SK-N-SH treated with all-trans-retinoic acid at 6 μM for 48 hours (cell line): ENCODE results near the gene MFN2.
"Not testable (repeated sequence)": the region's sequence is repeated elsewhere in the genome, so short reads cannot be mapped to it uniquely, and the experiment has no call there.

ENCODE experiments used
- ATAC-seq: fragments of 200-7000 bp; cut with Tn5 transposase; 3 replicates; pipeline ENCODE4 v1.9.1; 2020; ENCODE audit warnings: mild to moderate bottlenecking, moderate library complexity
- BACH2 ChIP-seq: fragments of 250-450 bp; sonication (Bioruptor Pico); IDR thresholded peaks from 2 replicates; pipeline ENCODE4 v1.9.0; 2021; ENCODE audit warnings: mild to moderate bottlenecking, borderline replicate concordance
- CSDC2 ChIP-seq: fragments of 250-450 bp; sonication (Bioruptor Pico); IDR thresholded peaks from 2 replicates; pipeline ENCODE4 v1.5.0; 2020; ENCODE audit warnings: mild to moderate bottlenecking, moderate library complexity
- ESRRG ChIP-seq: fragments of 250-450 bp; sonication (Bioruptor Pico); IDR thresholded peaks from 2 replicates; pipeline ENCODE4 v1.6.1; 2021; ENCODE audit warnings: mild to moderate bottlenecking
- GLIS3 ChIP-seq: fragments of 250-450 bp; sonication (Bioruptor Pico); IDR thresholded peaks from 2 replicates; pipeline ENCODE4 v1.5.0; 2020; ENCODE audit warnings: mild to moderate bottlenecking, moderate library complexity
- ISL1 ChIP-seq: fragments of 250-450 bp; sonication (Bioruptor Pico); IDR thresholded peaks from 2 replicates; pipeline ENCODE4 v2.1.2; 2022; ENCODE audit warnings: mild to moderate bottlenecking, moderate library complexity
- OSR1 ChIP-seq: fragments of 250-450 bp; sonication (Bioruptor Pico); IDR thresholded peaks from 2 replicates; pipeline ENCODE4 v1.8.0; 2022; ENCODE audit warnings: moderate library complexity, mild to moderate bottlenecking, inconsistent platforms
- PPARA ChIP-seq: fragments of 250-450 bp; sonication (Bioruptor Pico); IDR thresholded peaks from 2 replicates; pipeline ENCODE4 v1.5.0; 2020; ENCODE audit warnings: mild to moderate bottlenecking, borderline replicate concordance
- RARB ChIP-seq: fragments of 250-450 bp; sonication (Bioruptor Pico); IDR thresholded peaks from 2 replicates; pipeline ENCODE4 v1.8.0; 2021; ENCODE audit warnings: mild to moderate bottlenecking, moderate library complexity
- SNAI2 ChIP-seq: fragments of 250-450 bp; sonication (Bioruptor Pico); IDR thresholded peaks from 2 replicates; pipeline ENCODE4 v1.5.0; 2020; ENCODE audit warnings: mild to moderate bottlenecking, moderate library complexity
- TCF4 ChIP-seq: fragments of 250-450 bp; sonication (Bioruptor Pico); IDR thresholded peaks from 2 replicates; pipeline ENCODE4 v1.8.0; 2021; ENCODE audit warnings: mild to moderate bottlenecking, moderate library complexity, borderline replicate concordance
- TOX ChIP-seq: fragments of 250-450 bp; sonication (Bioruptor Pico); IDR thresholded peaks from 2 replicates; pipeline ENCODE4 v1.8.0; 2021; ENCODE audit warnings: mild to moderate bottlenecking, moderate library complexity, borderline replicate concordance
- ZFP3 ChIP-seq: fragments of 250-450 bp; sonication (Bioruptor Pico); IDR thresholded peaks from 2 replicates; pipeline ENCODE4 v1.5.0; 2020; ENCODE audit warnings: mild to moderate bottlenecking, moderate library complexity
- ZFP30 ChIP-seq: fragments of 450-650 bp; formaldehyde crosslinking; IDR thresholded peaks from 2 replicates; pipeline ENCODE4 v1.5.0; 2022; ENCODE audit warnings: mild to moderate bottlenecking, moderate library complexity
- ZNF565 ChIP-seq: fragments of 450-650 bp; formaldehyde crosslinking; conservative IDR thresholded peaks from 2 replicates; pipeline ENCODE4 v1.5.0; 2020; ENCODE audit warnings: low read depth, mild to moderate bottlenecking, moderate library complexity
- ZNF70 ChIP-seq: fragments of 450-650 bp; formaldehyde crosslinking; IDR thresholded peaks from 2 replicates; pipeline ENCODE4 v1.5.0; 2020; ENCODE audit warnings: mild to moderate bottlenecking, moderate library complexity
- ZNF8 ChIP-seq: fragments of 450-650 bp; formaldehyde crosslinking; IDR thresholded peaks from 2 replicates; pipeline ENCODE4 v1.5.0; 2020; ENCODE audit warnings: mild to moderate bottlenecking, moderate library complexity
- TF ChIP-seq, protein P1 (sequence below): fragments of 250-450 bp; sonication (Bioruptor Pico); IDR thresholded peaks from 2 replicates; pipeline ENCODE4 v1.5.0; 2020; ENCODE audit warnings: mild to moderate bottlenecking, moderate library complexity
- TF ChIP-seq, protein P2 (sequence below): fragments of 250-450 bp; sonication (Bioruptor Pico); IDR thresholded peaks from 2 replicates; pipeline ENCODE4 v1.8.0; 2021; ENCODE audit warnings: low read depth, mild to moderate bottlenecking, moderate library complexity, borderline replicate concordance
- TF ChIP-seq, protein P3 (sequence below): fragments of 250-450 bp; sonication (Bioruptor Pico); IDR thresholded peaks from 2 replicates; pipeline ENCODE4 v1.5.1; 2020; ENCODE audit warnings: low read depth, mild to moderate bottlenecking, moderate library complexity
- TF ChIP-seq, protein P4 (sequence below): fragments of 250-450 bp; sonication (Bioruptor Pico); IDR thresholded peaks from 2 replicates; pipeline ENCODE4 v1.8.0; 2020; ENCODE audit warnings: mild to moderate bottlenecking, moderate library complexity, borderline replicate concordance
- TF ChIP-seq, protein P5 (sequence below): fragments of 250-450 bp; sonication (Bioruptor Pico); IDR thresholded peaks from 2 replicates; pipeline ENCODE4 v1.5.1; 2021; ENCODE audit warnings: mild to moderate bottlenecking, moderate library complexity

The MFN2 gene

DNA sequence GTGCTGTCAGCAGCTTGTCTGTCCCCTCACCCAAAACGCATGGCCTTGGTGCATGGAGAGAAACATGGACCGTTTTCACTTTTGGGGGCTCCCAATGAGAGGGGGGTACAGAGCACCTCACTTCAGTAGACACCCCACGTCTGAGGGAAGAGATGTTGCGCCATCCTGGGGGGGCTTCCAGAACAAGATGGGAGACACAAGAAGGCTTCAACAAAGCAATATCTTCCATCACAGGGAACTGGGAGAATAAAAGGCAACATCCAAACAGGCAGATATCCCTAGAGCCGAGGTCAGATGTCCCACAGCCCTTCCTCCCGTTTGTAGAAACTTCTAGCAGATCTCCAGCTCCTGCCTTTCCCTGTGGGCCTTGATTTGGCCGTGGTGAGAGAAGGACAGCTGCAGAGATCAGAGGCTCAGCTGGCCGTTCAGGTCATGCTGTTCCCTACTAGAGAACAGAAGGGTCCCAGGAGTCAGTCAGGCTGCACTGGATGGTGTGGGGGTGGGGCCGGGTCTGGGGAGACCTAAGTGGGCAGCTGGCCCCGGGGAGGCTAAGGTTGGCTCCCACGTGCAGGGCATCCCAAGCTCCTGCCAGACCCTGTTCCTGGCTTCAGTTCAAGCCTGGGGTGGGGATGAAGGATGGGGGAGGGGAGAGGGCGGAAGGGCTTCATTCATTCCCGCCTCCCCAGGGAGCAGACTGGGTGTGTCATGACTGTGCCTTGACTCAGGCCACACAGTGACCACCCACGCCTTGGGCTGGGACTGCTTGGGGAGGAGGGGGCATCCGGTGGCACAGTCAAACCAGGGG, 41.3 kb upstream of the MFN2 start (continued):
- TF ChIP-seq, protein P1, sequence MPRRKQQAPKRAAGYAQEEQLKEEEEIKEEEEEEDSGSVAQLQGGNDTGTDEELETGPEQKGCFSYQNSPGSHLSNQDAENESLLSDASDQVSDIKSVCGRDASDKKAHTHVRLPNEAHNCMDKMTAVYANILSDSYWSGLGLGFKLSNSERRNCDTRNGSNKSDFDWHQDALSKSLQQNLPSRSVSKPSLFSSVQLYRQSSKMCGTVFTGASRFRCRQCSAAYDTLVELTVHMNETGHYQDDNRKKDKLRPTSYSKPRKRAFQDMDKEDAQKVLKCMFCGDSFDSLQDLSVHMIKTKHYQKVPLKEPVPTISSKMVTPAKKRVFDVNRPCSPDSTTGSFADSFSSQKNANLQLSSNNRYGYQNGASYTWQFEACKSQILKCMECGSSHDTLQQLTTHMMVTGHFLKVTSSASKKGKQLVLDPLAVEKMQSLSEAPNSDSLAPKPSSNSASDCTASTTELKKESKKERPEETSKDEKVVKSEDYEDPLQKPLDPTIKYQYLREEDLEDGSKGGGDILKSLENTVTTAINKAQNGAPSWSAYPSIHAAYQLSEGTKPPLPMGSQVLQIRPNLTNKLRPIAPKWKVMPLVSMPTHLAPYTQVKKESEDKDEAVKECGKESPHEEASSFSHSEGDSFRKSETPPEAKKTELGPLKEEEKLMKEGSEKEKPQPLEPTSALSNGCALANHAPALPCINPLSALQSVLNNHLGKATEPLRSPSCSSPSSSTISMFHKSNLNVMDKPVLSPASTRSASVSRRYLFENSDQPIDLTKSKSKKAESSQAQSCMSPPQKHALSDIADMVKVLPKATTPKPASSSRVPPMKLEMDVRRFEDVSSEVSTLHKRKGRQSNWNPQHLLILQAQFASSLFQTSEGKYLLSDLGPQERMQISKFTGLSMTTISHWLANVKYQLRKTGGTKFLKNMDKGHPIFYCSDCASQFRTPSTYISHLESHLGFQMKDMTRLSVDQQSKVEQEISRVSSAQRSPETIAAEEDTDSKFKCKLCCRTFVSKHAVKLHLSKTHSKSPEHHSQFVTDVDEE = no peak
- no peak for TF ChIP-seq TOX

DNA sequence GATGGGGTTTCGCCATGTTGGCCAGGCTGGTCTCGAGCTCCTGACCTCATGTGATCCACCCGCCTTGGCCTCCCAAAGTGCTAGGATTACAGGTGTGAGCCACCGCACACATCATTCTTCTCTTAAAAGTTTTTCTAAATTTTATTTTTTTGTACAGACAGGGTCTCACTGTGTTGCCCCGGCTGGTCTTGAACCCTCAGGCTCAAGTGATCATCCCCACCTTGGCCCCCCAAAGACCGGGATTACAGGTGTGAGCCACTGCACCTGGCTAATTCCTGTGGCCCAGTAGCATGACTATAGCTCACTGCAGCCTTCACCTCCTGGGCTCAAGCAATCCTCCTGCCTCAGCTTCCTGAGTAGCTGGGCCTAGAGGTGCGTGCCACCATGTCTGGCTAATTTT, 40.5 kb upstream of the MFN2 start:
- ATAC-seq = not testable (repeated sequence)

DNA sequence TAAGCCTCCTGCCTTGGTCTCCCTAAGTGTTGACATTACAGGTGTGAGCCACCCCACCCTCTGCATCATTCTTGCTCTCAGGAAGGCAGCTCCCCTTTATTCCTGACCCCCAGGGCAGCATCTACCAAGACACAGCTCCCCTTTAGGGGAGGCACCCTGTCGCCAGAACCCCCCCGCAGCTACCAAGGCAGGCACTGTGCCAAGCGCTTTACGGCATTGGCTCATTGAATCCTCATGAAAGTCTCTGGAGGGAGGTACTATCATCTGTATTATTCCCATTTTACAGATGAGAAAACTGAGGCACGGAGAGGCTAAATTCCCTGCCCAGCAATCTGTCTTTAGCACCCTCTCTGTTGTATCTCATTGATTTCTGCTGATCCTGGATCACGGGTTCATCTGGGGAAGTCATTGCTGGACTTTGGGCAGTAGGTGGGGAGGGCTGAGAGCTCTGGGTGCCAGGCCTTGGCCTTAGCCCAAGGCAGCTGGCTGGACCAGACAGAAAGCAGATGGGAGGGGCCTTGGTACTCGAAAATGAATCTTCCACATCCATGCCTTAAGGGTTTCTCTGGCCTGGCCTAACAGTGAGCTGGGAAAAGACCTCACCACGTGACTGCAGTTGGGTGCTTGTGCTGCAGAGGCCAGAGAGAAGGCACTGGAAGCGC, 39.9 kb upstream of the MFN2 start:
- ATAC-seq = peak; percentile 43
- no peak for TF ChIP-seq BACH2 (CRISPR knock-in tag)
- TF ChIP-seq TCF4 (CRISPR knock-in tag) = peak; percentile 79; the same call in 1 of the 2 replicates

DNA sequence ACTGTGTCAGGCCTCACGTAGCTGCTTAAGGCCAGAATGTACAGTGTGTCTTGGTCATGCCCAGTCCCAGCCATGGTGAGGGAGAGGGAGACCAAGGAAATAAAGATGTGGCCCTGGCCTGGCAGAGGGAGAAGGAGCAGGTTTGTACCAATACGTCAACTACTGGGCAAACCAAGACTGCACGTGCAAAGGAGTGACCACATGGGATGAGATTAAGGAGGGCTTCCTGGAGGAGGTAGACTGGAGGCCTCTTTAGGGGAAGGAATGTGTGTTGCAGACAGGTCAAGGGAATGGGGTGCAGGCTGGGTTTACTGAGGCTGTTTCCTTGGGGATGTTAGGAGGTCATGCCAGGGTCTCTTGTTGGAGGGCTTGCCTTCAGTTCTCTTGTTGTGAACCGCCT, 38.0 kb upstream of the MFN2 start:
- TF ChIP-seq SNAI2 (CRISPR knock-in tag) (no peak), BACH2 (CRISPR knock-in tag) (no peak), ESRRG (CRISPR knock-in tag) (no peak)

DNA sequence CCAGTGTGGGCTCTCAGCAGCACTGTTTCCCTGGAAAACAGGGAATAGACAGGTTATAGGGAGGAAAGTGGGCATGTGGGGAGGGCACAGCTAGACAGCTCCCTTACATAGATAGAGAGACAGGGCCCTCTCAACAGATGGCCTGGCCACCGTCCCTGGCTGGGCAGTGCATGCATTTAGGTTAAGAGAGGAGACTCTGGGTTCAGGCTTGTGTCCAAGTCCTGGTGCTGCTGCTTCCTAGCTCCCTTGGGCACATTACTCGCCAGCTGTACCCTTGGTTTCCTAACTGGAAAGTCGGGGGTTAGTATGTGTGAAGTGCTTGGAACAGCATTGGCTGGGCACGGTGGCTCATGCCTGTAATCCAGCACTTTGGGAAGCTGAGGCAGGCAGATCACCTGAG, 36.6 kb upstream of the MFN2 start:
- ATAC-seq = peak; percentile 31; the same call in 2 of the 3 replicates
- TF ChIP-seq PPARA (CRISPR knock-in tag) (no peak), RARB (CRISPR knock-in tag) (no peak), TCF4 (CRISPR knock-in tag) (no peak), ISL1 (CRISPR knock-in tag) (no peak), OSR1 (CRISPR knock-in tag) (no peak), CSDC2 (no peak), ZNF8 (CRISPR knock-in tag) (no peak), BACH2 (CRISPR knock-in tag) (no peak), ZFP30 (no peak), GLIS3 (CRISPR knock-in tag) (no peak), ZNF70 (CRISPR knock-in tag) (no peak), SNAI2 (CRISPR knock-in tag) (no peak), ZFP3 (no peak)
- TF ChIP-seq, protein P2, sequence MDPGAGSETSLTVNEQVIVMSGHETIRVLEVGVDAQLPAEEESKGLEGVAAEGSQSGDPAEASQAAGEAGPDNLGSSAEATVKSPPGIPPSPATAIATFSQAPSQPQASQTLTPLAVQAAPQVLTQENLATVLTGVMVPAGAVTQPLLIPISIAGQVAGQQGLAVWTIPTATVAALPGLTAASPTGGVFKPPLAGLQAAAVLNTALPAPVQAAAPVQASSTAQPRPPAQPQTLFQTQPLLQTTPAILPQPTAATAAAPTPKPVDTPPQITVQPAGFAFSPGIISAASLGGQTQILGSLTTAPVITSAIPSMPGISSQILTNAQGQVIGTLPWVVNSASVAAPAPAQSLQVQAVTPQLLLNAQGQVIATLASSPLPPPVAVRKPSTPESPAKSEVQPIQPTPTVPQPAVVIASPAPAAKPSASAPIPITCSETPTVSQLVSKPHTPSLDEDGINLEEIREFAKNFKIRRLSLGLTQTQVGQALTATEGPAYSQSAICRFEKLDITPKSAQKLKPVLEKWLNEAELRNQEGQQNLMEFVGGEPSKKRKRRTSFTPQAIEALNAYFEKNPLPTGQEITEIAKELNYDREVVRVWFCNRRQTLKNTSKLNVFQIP = no peak
- TF ChIP-seq, protein P3, sequence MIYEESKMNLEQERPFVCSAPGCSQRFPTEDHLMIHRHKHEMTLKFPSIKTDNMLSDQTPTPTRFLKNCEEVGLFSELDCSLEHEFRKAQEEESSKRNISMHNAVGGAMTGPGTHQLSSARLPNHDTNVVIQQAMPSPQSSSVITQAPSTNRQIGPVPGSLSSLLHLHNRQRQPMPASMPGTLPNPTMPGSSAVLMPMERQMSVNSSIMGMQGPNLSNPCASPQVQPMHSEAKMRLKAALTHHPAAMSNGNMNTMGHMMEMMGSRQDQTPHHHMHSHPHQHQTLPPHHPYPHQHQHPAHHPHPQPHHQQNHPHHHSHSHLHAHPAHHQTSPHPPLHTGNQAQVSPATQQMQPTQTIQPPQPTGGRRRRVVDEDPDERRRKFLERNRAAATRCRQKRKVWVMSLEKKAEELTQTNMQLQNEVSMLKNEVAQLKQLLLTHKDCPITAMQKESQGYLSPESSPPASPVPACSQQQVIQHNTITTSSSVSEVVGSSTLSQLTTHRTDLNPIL = no peak
- TF ChIP-seq, all 23 proteins: peak for 0

More for the DNA sequence above, 38.0 kb upstream of the MFN2 start:
- no peak for ATAC-seq

DNA sequence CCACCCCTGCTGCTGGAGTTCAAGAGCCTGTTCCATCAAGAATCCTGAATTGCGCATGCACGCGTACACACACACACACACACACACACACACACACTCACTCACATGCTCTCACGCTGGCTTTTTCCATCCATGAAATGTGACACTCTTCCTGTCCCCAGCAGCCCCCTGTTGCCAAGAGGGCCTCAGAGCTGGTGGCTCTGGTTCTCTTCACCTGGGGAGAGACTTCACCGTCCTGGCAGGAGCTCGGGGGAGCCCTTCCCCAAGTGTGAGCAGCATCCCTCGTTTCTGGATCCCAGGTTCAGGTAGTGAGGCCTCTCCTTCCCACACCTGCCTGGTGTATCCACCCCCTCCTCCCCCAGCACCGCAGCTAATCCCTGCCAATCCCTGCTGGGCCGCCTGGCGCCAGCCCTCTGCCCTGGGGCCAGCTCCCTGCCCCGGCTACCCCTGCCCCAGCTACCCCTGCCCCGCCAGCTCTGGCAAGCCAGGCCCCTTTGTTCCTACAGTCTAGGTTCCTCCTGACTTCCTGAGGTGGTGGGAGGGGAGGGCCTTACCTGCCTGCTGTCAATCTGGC, 35.8 kb upstream of the MFN2 start:
- ATAC-seq = peak; percentile 71
- TF ChIP-seq ZNF565 (no peak), CSDC2 (no peak), ZFP3 (no peak), PPARA (CRISPR knock-in tag) (no peak), ESRRG (CRISPR knock-in tag) (no peak), TCF4 (CRISPR knock-in tag) (no peak)
- TF ChIP-seq, protein P4, sequence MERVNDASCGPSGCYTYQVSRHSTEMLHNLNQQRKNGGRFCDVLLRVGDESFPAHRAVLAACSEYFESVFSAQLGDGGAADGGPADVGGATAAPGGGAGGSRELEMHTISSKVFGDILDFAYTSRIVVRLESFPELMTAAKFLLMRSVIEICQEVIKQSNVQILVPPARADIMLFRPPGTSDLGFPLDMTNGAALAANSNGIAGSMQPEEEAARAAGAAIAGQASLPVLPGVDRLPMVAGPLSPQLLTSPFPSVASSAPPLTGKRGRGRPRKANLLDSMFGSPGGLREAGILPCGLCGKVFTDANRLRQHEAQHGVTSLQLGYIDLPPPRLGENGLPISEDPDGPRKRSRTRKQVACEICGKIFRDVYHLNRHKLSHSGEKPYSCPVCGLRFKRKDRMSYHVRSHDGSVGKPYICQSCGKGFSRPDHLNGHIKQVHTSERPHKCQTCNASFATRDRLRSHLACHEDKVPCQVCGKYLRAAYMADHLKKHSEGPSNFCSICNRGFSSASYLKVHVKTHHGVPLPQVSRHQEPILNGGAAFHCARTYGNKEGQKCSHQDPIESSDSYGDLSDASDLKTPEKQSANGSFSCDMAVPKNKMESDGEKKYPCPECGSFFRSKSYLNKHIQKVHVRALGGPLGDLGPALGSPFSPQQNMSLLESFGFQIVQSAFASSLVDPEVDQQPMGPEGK = no peak
- TF ChIP-seq, protein P5, sequence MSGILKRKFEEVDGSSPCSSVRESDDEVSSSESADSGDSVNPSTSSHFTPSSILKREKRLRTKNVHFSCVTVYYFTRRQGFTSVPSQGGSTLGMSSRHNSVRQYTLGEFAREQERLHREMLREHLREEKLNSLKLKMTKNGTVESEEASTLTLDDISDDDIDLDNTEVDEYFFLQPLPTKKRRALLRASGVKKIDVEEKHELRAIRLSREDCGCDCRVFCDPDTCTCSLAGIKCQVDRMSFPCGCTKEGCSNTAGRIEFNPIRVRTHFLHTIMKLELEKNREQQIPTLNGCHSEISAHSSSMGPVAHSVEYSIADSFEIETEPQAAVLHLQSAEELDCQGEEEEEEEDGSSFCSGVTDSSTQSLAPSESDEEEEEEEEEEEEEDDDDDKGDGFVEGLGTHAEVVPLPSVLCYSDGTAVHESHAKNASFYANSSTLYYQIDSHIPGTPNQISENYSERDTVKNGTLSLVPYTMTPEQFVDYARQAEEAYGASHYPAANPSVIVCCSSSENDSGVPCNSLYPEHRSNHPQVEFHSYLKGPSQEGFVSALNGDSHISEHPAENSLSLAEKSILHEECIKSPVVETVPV (CRISPR knock-in tag) = no peak
- TF ChIP-seq, protein P2 = no peak
